NCI-H1694 treated with DMSO at 0.1 percent for 48 hours (cell line): Measurements from ENCODE around the gene PARG.
"Not testable (repeated sequence)": the region's sequence is repeated elsewhere in the genome, so short reads cannot be mapped to it uniquely, and the experiment has no call there.

Source experiments
- DNase-seq: peaks from one replicate; lab custom pipeline; 2025; lab: John Stamatoyannopoulos, UW

The PARG gene

GRCh38 chr10:49900406-49900805, 41.4 kb downstream of the PARG start:
- not testable (repeated sequence) for DNase-seq

GRCh38 chr10:49899999-49900398, 41.8 kb downstream of the PARG start:
- DNase-seq = not testable (repeated sequence)

- DNase-seq = not testable (repeated sequence)
These were observed 51.8 kb downstream of the PARG start for GRCh38 chr10:49890025-49890424.

- not testable (repeated sequence) for DNase-seq
These were observed 57.0 kb downstream of the PARG start for GRCh38 chr10:49884739-49885331.

- not testable (repeated sequence) for DNase-seq
These were observed 58.0 kb downstream of the PARG start for GRCh38 chr10:49883852-49884251.

GRCh38 chr10:49882327-49882726, 59.5 kb downstream of the PARG start:
- not testable (repeated sequence) for DNase-seq

GRCh38 chr10:49872740-49873139, 69.1 kb downstream of the PARG start:
- DNase-seq = not testable (repeated sequence)

- not testable (repeated sequence) for DNase-seq
These were observed 70.4 kb downstream of the PARG start for GRCh38 chr10:49871462-49871861.

- DNase-seq = not testable (repeated sequence)
These were observed 81.9 kb downstream of the PARG start for GRCh38 chr10:49859933-49860332.

GRCh38 chr10:49858697-49859382, 83.0 kb downstream of the PARG start:
- DNase-seq = not testable (repeated sequence)

- not testable (repeated sequence) for DNase-seq
These were observed 92.3 kb downstream of the PARG start for GRCh38 chr10:49849520-49849919.

- DNase-seq = no peak
These were observed 96.8 kb downstream of the PARG start for GRCh38 chr10:49844775-49845595.

GRCh38 chr10:49842333-49842628, 99.5 kb downstream of the PARG start:
- not testable (repeated sequence) for DNase-seq

GRCh38 chr10:49841615-49842332, 100.1 kb downstream of the PARG start:
- no peak for DNase-seq

- no peak for DNase-seq
These were observed 104.1 kb downstream of the PARG start for GRCh38 chr10:49837685-49838084.

GRCh38 chr10:49837051-49837478, 104.8 kb downstream of the PARG start:
- DNase-seq = no peak

GRCh38 chr10:49834976-49835375, 106.9 kb downstream of the PARG start:
- DNase-seq = no peak

- DNase-seq = no peak
These were observed 107.6 kb downstream of the PARG start for GRCh38 chr10:49834201-49834600.

GRCh38 chr10:49833168-49833567, 108.7 kb downstream of the PARG start:
- DNase-seq = no peak

- DNase-seq = no peak
These were observed 110.3 kb downstream of the PARG start for GRCh38 chr10:49831352-49832035.

- no peak for DNase-seq
These were observed 111.0 kb downstream of the PARG start for GRCh38 chr10:49830846-49831245.

- no peak for DNase-seq
These were observed 111.8 kb downstream of the PARG start for GRCh38 chr10:49830016-49830415.
